Lower leg skin (tissue), 4 donors: ENCODE measurements around the gene KPNA3. TPM values are rescaled to one million over a fixed set of nuclear protein-coding genes. Genes with fewer than 3 reads are reported as not detected.
A peak's percentile ranks its signal among the peaks of the same experiment; 100 is the strongest.

ENCODE experiments used
- DNase-seq, 2 donors: peaks; one replicate each; pipeline ENCODE4 v3.0.0-alpha.2; 2019; ENCODE audit warnings: low spot score in 2 of 2
- H3K4me3 ChIP-seq: fragments of 200-600 bp; sonication (generic); 2 replicates; pipeline ENCODE4 v1.5.1; 2017; ENCODE audit warnings: mild to moderate bottlenecking, low read depth; ENCODE audit not compliant: poor library complexity, severe bottlenecking
- CTCF ChIP-seq, 3 donors: fragments of 450-650 bp; IDR thresholded peaks; one replicate each; pipeline ENCODE4 v1.5.1; 2016; ENCODE audit warnings: antibody characterized with exemption in 3 of 3, mild to moderate bottlenecking in 3 of 3, moderate library complexity in 2 of 3
- POLR2A ChIP-seq, 2 donors: fragments of 450-650 bp; IDR thresholded peaks; one replicate each; pipeline ENCODE4 v1.6.1; 2016 to 2017; ENCODE audit warnings: antibody characterized with exemption in 2 of 2, mild to moderate bottlenecking in 1 of 2, moderate library complexity in 1 of 2
- WGBS, 2 donors: methylation state at CpG; one replicate each; pipeline ENCODE4 v1.1.5; 2018; 5-methylcytosine and 5-hydroxymethylcytosine counted together
- intact Hi-C: fragments of 100-400 bp; cut with DNase I; formaldehyde crosslinking; loops from one replicate; pipeline ENCODE4 v1.15.0; 2023; ENCODE audit warnings: low total_unique reads
- total RNA-seq, 4 donors: library from RNA; depleted of rRNA; stranded (reverse); fragments of >200 nt; gene quantifications; one replicate each; pipeline ENCODE4 v1.1.0, GENCODE V29; 2016

Gene KPNA3
- total RNA-seq, 4 donors from 2014 or later: 17.7 to 25.0 (median 24.8) TPM

GRCh38 chr13:49690995-49691784 is 101.3 kb downstream of the KPNA3 start, which contains the start of gene EBPL:
TSS of gene EBPL (minus strand) at chr13:49691486. CDS start at chr13:49691424, 62 bp downstream.
- WGBS, 2 donors: 0% methylated on average over 38 to 45 of the region's 67 CpGs
- no peak for TF ChIP-seq CTCF (IDR thresholded peaks at IDR 0.05)
- peak; percentile 93 to 99 for DNase-seq
- peak within 1 kb of the TSS; percentile 77 for H3K4me3 ChIP-seq
- intact Hi-C loops: no loop called here

GRCh38 chr13:49690133-49690994 is 102.1 kb downstream of the KPNA3 start:
- peak overlapping the region; percentile 77 for H3K4me3 ChIP-seq
- intact Hi-C loops: no loop called here
- WGBS, 2 donors: 7 to 9% methylated on average over 17 of the region's 17 CpGs
- TF ChIP-seq POLR2A (IDR thresholded peaks at IDR 0.05) (no peak), CTCF (IDR thresholded peaks at IDR 0.05) (no peak)
- DNase-seq: no peak

- TF ChIP-seq POLR2A (IDR thresholded peaks at IDR 0.05) (no peak), CTCF (IDR thresholded peaks at IDR 0.05) (no peak)
- no peak overlapping the region for H3K4me3 ChIP-seq
- no peak for DNase-seq
- intact Hi-C loops: no loop called here
- WGBS, 2 donors: 81 to 95% methylated on average over 6 of the region's 6 CpGs
These were observed 109.0 kb downstream of the KPNA3 start for GRCh38 chr13:49683489-49683888.

DNA sequence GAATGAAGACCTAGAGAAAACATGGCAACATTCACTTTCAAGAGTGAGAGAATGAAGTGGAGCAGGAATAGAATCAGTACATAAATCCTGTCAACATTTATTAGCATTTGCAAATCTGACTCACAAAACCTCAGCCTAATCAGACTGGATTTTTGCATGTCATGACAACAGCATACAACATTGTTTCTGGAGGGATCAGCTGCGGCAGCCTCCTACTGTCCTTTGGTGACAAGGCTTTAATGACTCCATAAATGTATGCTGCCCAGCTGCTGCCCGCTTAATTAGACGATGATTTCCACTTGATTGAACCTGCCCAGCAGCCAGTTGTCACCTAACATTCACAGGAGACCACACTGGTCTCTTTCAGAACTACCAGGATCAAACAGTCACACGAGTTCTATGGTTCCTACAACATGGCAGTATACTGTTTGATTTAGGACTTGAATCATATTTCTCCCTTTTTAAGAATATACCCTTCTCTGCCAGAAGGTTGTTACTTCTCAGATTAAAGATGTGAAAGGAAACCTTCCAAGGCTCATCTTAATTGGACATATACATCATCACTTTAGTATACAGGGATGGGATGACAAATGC is 110.5 kb downstream of the KPNA3 start:
- intact Hi-C loops: no loop called here
- DNase-seq: no peak
- 31 to 34% methylated on average over 4 of the region's 4 CpGs for WGBS, 2 donors
- no peak overlapping the region for H3K4me3 ChIP-seq
- TF ChIP-seq CTCF (IDR thresholded peaks at IDR 0.05): no peak
- TF ChIP-seq POLR2A (IDR thresholded peaks at IDR 0.05): no peak

DNA sequence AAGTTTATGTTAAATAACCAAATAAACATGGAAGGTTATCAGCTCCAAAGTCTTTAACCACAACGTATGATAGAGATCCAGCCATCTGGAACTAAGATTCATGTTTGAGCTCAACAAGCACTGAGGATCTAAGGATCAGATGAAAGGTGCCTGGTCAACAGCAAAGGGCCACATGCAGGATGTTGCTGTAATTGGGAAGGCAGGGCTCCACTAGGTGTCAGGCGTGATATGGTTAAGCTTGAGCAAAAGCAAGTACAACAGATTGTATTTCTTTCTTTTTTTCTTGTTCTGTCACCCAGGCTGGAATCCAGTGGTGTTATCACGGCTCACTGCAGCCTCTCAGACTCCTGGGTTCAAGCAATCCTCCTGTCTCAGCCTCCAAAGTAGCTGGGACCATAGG is 113.2 kb downstream of the KPNA3 start:
- TF ChIP-seq CTCF (IDR thresholded peaks at IDR 0.05): no peak
- no peak for TF ChIP-seq POLR2A (IDR thresholded peaks at IDR 0.05)

More for the DNA sequence above, 113.2 kb downstream of the KPNA3 start:
- peak in 1 of 2 donors; percentile 43 for DNase-seq
- intact Hi-C loops: no loop called here
- 75 to 79% methylated on average over 3 of the region's 3 CpGs for WGBS, 2 donors
- no peak overlapping the region for H3K4me3 ChIP-seq
